ENCODE measurements around the gene FDX1.
"Not testable (repeated sequence)": the region's sequence is repeated elsewhere in the genome, so short reads cannot be mapped to it uniquely, and the experiment has no call there.

DNA sequence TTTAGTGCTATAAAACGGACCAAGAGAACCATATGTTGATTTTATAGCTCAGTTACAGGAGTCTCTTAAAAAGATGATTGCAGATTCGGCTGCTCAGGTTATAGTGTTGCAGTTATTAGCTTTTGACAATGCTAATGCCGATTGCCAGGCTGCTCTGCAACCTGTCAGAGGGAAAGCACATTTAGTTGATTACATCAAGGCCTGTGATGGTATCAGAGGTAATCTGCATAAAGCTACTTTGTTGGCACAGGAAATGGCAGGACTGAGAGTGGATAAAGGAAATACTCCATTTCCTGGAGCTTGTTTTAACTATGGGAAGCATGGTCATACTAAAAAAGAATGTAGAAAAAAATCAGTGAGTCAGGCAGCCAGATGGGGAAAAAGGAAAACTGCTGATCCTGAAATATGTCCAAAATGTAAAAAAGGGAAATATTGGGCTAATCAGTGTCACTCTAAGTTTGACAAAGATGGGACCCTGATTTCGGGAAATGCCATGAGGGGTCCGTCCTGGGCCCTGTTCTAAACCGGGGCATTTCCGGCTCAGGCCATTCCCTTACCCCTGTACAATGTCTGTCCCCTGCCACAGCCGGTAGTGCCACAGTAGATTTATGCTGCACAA, 32.0 kb upstream of the FDX1 start:
- TF ChIP-seq SP1 (CRISPR knock-in tag; conservative IDR thresholded peaks at IDR 0.05); CTCF (IDR thresholded peaks at IDR 0.05); NFATC4 (CRISPR knock-in tag; IDR thresholded peaks at IDR 0.05); ATF6 (CRISPR knock-in tag; IDR thresholded peaks at IDR 0.05); ZNF512 (CRISPR knock-in tag; IDR thresholded peaks at IDR 0.05; ENCODE audit: borderline replicate concordance); ZNF121 (CRISPR knock-in tag; IDR thresholded peaks at IDR 0.05); ZNF281 (CRISPR knock-in tag; IDR thresholded peaks at IDR 0.05); ZNF416 (CRISPR knock-in tag; IDR thresholded peaks at IDR 0.05): not testable (repeated sequence)
- TF ChIP-seq, protein P1, sequence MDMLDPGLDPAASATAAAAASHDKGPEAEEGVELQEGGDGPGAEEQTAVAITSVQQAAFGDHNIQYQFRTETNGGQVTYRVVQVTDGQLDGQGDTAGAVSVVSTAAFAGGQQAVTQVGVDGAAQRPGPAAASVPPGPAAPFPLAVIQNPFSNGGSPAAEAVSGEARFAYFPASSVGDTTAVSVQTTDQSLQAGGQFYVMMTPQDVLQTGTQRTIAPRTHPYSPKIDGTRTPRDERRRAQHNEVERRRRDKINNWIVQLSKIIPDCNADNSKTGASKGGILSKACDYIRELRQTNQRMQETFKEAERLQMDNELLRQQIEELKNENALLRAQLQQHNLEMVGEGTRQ (CRISPR knock-in tag; IDR thresholded peaks at IDR 0.05), result not testable (repeated sequence)
- TF ChIP-seq, protein P2, sequence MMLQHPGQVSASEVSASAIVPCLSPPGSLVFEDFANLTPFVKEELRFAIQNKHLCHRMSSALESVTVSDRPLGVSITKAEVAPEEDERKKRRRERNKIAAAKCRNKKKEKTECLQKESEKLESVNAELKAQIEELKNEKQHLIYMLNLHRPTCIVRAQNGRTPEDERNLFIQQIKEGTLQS (CRISPR knock-in tag; conservative IDR thresholded peaks at IDR 0.05), result not testable (repeated sequence)
- TF ChIP-seq, protein P3, sequence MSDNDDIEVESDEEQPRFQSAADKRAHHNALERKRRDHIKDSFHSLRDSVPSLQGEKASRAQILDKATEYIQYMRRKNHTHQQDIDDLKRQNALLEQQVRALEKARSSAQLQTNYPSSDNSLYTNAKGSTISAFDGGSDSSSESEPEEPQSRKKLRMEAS (CRISPR knock-in tag; IDR thresholded peaks at IDR 0.05), result not testable (repeated sequence)

All from WTC11 (cell line).